ENCODE measurements around the gene IGLON5. TPM values are rescaled to one million over a fixed set of nuclear protein-coding genes. Genes with fewer than 3 reads are reported as not detected.

The IGLON5 gene
- polyA plus RNA-seq, 3 donors: 0.05 TPM; not detected in 2

DNA sequence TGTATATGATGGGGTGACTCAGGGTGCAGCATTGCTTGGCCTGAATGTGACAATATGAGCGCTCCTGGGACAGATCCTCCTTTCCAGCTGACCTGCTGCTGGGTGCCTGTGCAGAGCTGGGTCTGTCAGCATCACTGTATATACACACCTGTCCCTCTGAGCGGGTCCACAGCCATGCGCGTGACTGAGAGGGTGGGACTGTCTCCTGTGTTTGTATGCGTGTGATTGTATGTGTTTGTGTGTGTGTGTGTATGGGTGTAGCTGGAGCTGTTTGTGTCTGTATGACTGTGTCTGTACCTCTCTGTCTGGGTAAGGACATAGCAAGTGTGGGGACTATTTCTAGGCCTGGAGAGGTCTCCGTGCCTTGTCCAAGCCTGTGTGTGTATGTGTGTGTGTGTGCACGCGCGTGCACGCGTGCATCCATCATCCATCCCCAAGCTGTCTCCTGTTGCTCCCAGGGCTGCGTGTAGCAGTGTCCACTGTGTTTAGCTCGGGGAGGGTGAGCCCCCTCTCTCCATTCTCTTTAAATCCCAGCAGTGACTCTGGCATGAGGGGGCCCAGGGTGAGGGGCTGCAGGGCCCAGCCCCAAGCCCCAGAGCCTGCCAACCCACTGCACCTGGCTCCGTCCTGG is 8.3 kb downstream of the IGLON5 start:
- no peak overlapping the region for H3K27ac ChIP-seq (ENCODE audit: low read depth in 1 of 2, low read length in 2 of 2)
- Mint-ChIP-seq H3K27me3 (ENCODE audit: low read depth in 3 of 3) (peaks cover 16 to 31% (median 24%) of the 10 kb centered on the region in 3 donors), H3K27ac (peak overlapping the region in 1 of 7 donors; percentile 32), H3K9me3 (peaks cover 0 to 5% (median 2%) of the 10 kb centered on the region in 7 donors), H3K4me1 (peaks cover 7% of the 10 kb centered on the region), H3K36me3 (no peaks in the 10 kb centered on the region), H3K4me3 (no peak overlapping the region)
- TF ChIP-seq, protein P1, sequence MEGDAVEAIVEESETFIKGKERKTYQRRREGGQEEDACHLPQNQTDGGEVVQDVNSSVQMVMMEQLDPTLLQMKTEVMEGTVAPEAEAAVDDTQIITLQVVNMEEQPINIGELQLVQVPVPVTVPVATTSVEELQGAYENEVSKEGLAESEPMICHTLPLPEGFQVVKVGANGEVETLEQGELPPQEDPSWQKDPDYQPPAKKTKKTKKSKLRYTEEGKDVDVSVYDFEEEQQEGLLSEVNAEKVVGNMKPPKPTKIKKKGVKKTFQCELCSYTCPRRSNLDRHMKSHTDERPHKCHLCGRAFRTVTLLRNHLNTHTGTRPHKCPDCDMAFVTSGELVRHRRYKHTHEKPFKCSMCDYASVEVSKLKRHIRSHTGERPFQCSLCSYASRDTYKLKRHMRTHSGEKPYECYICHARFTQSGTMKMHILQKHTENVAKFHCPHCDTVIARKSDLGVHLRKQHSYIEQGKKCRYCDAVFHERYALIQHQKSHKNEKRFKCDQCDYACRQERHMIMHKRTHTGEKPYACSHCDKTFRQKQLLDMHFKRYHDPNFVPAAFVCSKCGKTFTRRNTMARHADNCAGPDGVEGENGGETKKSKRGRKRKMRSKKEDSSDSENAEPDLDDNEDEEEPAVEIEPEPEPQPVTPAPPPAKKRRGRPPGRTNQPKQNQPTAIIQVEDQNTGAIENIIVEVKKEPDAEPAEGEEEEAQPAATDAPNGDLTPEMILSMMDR (IDR thresholded peaks at IDR 0.05): no peak
- H4K20me1 ChIP-seq (ENCODE audit: insufficient read depth, low read length): no peaks in the 10 kb centered on the region
- intact Hi-C loops (cut with micrococcal nuclease): no loop called here
- no peak overlapping the region for H3K9ac ChIP-seq (ENCODE audit: insufficient read depth, low read length, poor library complexity, severe bottlenecking)
- H3K27me3 ChIP-seq (ENCODE audit: control insufficient read depth in 2 of 2, insufficient read depth in 2 of 2, low read length in 2 of 2): peaks cover 0 to 5% of the 10 kb centered on the region in 2 donors
- peaks cover 0 to under 1% of the 10 kb centered on the region in 2 donors for H3K9me3 ChIP-seq (replicated peaks in 1 of 2; ENCODE audit: control insufficient read depth in 1 of 2, insufficient read depth in 1 of 2, low read length in 2 of 2)
- H2AFZ ChIP-seq (ENCODE audit: insufficient read depth, low read depth, low read length, poor library complexity, severe bottlenecking): no peak overlapping the region
- DNase-seq: no peak
- H3K4me2 ChIP-seq (replicated peaks; ENCODE audit: extremely low read depth, low read length, poor library complexity, severe bottlenecking): no peak overlapping the region
- H3K4me1 ChIP-seq (ENCODE audit: control insufficient read depth in 1 of 2, insufficient read depth in 2 of 2, low read length in 2 of 2): peaks cover 0 to 2% of the 10 kb centered on the region in 2 donors
- no peak overlapping the region for H3K4me3 ChIP-seq (replicated peaks in 1 of 3; ENCODE audit: low read depth in 2 of 3, low read length in 3 of 3)
- no peaks in the 10 kb centered on the region for H3K79me2 ChIP-seq (ENCODE audit: insufficient read depth, low read length)
- H3K36me3 ChIP-seq (replicated peaks in 1 of 2; ENCODE audit: control insufficient read depth in 1 of 2, insufficient read depth in 2 of 2, low read length in 2 of 2): no peaks in the 10 kb centered on the region
- WGBS (ENCODE audit: insufficient coverage): 94% methylated on average over 7 of the region's 14 CpGs

DNA sequence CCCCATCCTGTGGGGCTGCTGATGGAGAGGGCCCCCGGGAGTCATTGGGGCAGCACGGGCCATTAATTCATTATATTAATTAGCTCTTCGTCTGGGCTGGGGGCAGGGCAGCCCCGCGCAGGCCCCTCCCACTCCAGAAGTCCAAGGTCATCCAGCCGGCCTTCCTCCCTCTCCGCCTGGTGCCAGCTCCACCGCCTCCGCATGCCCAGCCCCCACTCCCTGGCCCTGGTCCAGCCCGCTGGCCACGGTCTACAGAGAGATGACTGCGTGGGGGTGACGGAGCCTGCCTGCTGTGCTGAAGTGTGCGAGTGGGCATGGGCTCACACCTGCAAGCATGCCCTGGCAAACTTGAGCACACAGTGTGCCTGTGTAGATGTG is 8.8 kb downstream of the IGLON5 start:
- no peak overlapping the region for H2AFZ ChIP-seq (ENCODE audit: insufficient read depth, low read depth, low read length, poor library complexity, severe bottlenecking)
- Mint-ChIP-seq H3K9me3 (peaks cover 0 to 2% (median 0%) of the 10 kb centered on the region in 7 donors), H3K4me3 (no peak overlapping the region), H3K27me3 (ENCODE audit: low read depth in 3 of 3) (peaks cover 20 to 36% (median 29%) of the 10 kb centered on the region in 3 donors), H3K4me1 (peaks cover 7% of the 10 kb centered on the region), H3K27ac (no peak overlapping the region), H3K36me3 (no peaks in the 10 kb centered on the region)
- H3K4me1 ChIP-seq (ENCODE audit: control insufficient read depth in 1 of 2, insufficient read depth in 2 of 2, low read length in 2 of 2): no peaks in the 10 kb centered on the region
- TF ChIP-seq, protein P1 (IDR thresholded peaks at IDR 0.05): no peak
- no peaks in the 10 kb centered on the region for H3K36me3 ChIP-seq (replicated peaks in 1 of 2; ENCODE audit: control insufficient read depth in 1 of 2, insufficient read depth in 2 of 2, low read length in 2 of 2)
- 80% methylated on average over 11 of the region's 14 CpGs for WGBS (ENCODE audit: insufficient coverage)
- H4K20me1 ChIP-seq (ENCODE audit: insufficient read depth, low read length): no peaks in the 10 kb centered on the region
- DNase-seq: no peak
- no peak overlapping the region for H3K27ac ChIP-seq (ENCODE audit: low read depth in 1 of 2, low read length in 2 of 2)
- no peak overlapping the region for H3K4me3 ChIP-seq (replicated peaks in 1 of 3; ENCODE audit: low read depth in 2 of 3, low read length in 3 of 3)
- no peaks in the 10 kb centered on the region for H3K9me3 ChIP-seq (replicated peaks in 1 of 2; ENCODE audit: control insufficient read depth in 1 of 2, insufficient read depth in 1 of 2, low read length in 2 of 2)
- H3K9ac ChIP-seq (ENCODE audit: insufficient read depth, low read length, poor library complexity, severe bottlenecking): no peak overlapping the region
- intact Hi-C loops (cut with micrococcal nuclease): no loop called here
- peaks cover 0 to 9% of the 10 kb centered on the region in 2 donors for H3K27me3 ChIP-seq (ENCODE audit: control insufficient read depth in 2 of 2, insufficient read depth in 2 of 2, low read length in 2 of 2)
- no peaks in the 10 kb centered on the region for H3K79me2 ChIP-seq (ENCODE audit: insufficient read depth, low read length)
- no peak overlapping the region for H3K4me2 ChIP-seq (replicated peaks; ENCODE audit: extremely low read depth, low read length, poor library complexity, severe bottlenecking)
